Lower leg skin (tissue), 3 donors: ENCODE measurements around the gene PLEKHA6.
"Not testable (repeated sequence)": the region's sequence is repeated elsewhere in the genome, so short reads cannot be mapped to it uniquely, and the experiment has no call there.

Experiments used
- POLR2A ChIP-seq, 2 donors: fragments of 450-650 bp; IDR thresholded peaks; one replicate each; pipeline ENCODE4 v1.6.1; 2016 to 2017; ENCODE audit warnings: antibody characterized with exemption in 2 of 2, mild to moderate bottlenecking in 1 of 2, moderate library complexity in 1 of 2
- TF ChIP-seq, protein P1 (sequence below), 3 donors: fragments of 450-650 bp; IDR thresholded peaks; one replicate each; pipeline ENCODE4 v1.5.1; 2016; ENCODE audit warnings: antibody characterized with exemption in 3 of 3, mild to moderate bottlenecking in 3 of 3, moderate library complexity in 2 of 3

DNA sequence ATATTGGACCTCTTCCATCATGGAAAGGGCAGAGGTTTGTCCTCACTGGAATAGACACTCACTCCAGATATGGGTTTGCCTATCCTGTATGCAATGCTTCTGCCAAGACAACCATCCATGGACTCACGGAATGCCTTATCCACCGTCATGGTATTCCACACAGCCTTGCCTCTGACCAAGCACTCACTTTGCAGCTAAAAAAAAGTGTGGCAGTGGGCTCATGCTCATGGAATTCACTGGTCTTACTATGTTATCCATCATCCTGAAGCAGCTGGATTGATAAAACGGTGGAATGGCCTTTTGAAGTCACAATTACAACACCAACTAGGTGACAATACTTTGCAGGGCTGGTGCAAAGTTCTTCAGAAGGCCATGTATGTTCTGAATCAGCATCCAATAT lies 120.3 kb downstream of the PLEKHA6 start:
- TF ChIP-seq, protein P1, sequence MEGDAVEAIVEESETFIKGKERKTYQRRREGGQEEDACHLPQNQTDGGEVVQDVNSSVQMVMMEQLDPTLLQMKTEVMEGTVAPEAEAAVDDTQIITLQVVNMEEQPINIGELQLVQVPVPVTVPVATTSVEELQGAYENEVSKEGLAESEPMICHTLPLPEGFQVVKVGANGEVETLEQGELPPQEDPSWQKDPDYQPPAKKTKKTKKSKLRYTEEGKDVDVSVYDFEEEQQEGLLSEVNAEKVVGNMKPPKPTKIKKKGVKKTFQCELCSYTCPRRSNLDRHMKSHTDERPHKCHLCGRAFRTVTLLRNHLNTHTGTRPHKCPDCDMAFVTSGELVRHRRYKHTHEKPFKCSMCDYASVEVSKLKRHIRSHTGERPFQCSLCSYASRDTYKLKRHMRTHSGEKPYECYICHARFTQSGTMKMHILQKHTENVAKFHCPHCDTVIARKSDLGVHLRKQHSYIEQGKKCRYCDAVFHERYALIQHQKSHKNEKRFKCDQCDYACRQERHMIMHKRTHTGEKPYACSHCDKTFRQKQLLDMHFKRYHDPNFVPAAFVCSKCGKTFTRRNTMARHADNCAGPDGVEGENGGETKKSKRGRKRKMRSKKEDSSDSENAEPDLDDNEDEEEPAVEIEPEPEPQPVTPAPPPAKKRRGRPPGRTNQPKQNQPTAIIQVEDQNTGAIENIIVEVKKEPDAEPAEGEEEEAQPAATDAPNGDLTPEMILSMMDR (IDR thresholded peaks at IDR 0.05): not testable (repeated sequence)
- not testable (repeated sequence) for TF ChIP-seq POLR2A (IDR thresholded peaks at IDR 0.05)
